GM21786 (cell line): Measurements from ENCODE around the gene ANKRD34A.

Experiments
- ATAC-seq: cut with Tn5 transposase; IDR thresholded peaks from one replicate; pipeline ENCODE4 v1.9.1; 2021; ENCODE audit not compliant: unreplicated experiment

ANKRD34A gene

DNA sequence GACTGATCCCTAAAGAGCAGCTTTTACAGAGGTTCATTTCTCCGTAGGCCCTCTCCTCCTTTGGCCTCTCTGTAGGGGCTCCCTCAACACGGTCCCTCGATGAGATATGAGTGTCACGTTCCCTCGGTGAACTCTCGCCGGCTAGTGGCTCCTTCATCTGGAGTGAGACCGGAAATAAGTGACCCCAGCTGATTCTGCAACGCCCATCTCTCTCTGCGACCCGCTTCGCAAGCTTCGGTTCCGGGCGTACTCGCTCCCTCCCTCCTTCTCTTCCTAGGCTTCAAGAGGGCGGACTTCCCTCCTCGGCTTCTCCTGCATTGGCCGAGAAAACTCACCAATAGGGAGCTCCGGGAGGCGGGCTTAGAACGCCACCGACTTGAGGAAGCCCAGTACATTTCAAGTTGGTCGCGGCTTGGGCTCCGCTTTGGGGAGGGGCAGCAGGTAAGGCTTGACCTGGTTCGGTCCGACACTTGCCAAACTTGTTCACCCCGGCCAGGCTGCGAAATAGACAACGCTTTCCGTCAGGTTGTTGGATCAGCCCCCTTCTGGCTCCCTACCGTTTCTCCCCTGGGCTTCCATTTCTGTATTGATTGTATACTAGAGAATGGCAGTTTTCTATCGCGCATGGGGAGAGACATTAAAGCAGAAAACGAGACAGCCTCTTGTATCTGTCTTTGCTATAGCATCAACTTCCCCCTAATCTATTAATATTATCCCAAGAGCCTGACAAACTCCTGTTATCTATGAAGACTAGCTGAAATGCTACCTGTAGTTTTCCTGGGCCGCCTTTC is at the start of gene ANKRD34A, which contains the start of gene POLR3GL:
Gene ANKRD34A (minus strand): TSS at position 248 of the 791 bp plus-strand sequence. CDS start 2,816 bp downstream, outside the sequence.
Gene POLR3GL (plus strand): TSS at position 363 of the 791 bp plus-strand sequence. CDS start 10,176 bp downstream, outside the sequence.
- ATAC-seq = peak; percentile 93

DNA sequence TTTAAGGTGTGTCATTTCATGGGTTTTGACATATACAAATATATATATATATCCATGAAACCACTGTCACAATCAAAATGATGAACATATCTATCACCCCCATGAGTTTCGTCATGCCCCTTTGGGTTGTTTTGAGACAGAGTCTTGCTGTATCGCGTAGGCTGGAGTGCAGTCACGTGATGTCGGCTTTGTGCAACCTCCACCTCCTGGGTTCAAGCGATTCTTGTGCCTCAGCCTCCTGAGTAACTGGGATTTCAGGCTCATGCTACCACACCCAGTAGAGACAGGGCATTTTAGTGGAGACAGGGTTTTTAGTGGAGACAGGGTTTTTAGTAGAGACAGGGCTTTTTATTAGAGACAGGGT is 49.2 kb upstream of the ANKRD34A start:
- no peak for ATAC-seq

DNA sequence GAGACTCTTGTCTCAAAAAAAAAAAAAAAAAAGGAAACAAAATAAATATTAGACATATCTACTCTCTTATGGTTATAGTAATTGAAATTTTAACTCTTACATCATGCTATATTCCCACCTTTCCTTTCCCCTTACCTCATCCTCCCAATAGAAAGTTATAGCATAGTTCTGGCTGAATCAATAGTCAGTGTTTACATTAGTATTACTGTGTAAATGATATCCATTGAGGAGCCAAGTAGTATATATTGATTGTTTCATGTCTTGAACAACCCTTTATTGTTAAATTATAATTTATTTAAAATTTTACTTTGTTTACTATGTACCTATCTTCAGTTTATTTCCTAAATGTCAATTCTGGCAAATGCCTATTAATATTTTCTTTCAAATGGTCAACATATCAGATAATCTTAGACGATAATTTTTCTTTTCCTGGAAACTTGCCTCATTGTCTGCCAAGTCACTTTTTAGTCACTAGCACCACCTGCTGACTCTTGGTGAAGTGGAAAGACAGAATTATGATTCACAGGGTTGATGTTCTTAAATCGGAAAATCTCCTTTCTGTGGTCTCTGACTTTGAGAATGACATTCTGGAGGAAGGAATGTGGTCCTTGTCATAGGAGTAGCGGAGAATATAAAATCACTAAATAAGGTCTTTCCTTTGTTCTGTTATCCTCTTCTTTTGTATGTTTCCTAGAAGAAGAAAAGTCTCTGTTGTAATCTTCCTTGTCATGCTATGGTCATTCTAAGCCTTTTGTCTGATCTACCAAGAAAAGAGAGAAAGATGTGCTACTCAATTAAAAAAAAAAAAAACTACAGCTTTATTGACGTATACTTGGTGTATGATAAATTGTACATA is 48.6 kb upstream of the ANKRD34A start:
- ATAC-seq = no peak

DNA sequence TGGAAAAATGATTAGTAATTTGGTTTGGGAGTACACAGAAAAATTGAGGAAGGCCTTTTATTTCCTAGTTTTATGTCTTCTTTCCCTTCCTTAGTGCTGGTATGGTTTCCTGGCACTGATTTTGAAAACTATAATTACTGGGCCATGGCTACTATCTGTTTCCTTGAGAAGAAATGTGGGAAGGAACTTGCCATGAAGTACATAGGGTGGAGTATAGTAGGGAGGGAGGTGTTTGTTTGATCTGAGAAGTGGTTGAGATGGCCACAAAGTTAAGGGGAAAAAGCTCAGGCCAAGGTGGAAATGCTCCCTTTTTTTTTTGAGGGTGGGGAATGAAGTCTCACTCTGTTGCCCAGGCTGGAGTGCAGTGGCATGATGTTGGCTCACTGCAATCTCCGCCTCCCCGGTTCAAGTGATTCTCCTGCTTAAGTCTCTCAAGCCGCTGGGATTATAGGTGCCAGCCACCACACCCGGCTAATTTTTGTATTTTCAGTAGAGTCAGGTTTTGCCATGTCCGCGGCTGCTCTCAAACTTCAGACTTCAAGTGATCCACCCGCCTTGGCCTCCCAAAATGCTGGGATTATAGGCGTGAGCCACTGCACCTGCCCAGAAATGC is 45.9 kb upstream of the ANKRD34A start:
- ATAC-seq = no peak

DNA sequence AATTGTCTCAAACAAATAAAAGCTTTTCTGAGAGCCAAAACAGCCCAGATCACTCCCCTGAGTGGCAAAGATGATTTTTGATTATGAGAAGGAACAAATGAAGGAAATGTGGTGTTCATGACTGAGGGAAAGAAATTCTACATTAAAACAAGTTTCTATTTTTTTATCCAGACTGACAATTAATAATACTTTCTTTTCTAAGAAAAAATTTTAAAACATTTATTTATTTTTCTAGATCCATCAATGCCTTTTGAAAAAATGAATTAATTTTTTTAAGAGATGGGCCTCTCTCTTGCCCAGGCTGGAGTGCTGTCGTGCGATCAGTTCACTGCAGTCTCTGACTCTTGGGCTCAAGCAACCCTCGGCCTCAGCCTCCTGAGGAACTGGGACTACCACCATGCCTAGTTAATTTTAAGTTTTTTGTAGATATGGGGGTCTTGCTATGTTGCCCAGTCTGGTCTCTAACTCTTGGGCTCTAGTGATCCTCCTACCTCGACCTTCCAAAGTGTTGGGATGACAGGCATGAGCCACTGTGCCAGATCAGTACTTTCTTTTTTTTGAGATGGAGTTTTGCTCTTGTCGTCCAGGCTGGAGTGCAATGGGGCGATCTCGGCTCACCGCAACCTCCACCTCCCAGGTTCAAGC is 43.2 kb upstream of the ANKRD34A start:
- no peak for ATAC-seq

DNA sequence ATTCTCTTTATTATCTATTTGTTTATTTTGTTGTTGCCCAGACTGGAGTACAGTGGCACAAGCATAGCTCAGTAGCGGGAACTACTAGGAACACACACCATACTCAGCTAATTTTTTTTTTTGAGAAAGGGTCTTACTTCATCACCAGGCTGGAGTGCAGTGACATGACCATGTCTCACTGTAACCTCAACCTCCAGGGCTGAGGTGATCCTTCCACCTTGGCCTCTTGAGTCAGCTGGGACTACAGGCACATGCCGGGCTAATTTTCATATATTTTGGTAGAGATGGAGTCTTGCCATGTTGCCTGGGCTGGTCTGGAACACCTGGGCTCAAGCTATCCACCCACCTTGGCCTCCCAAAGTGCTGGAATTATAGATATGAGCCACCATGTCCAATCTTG is 37.3 kb upstream of the ANKRD34A start:
- ATAC-seq = no peak

DNA sequence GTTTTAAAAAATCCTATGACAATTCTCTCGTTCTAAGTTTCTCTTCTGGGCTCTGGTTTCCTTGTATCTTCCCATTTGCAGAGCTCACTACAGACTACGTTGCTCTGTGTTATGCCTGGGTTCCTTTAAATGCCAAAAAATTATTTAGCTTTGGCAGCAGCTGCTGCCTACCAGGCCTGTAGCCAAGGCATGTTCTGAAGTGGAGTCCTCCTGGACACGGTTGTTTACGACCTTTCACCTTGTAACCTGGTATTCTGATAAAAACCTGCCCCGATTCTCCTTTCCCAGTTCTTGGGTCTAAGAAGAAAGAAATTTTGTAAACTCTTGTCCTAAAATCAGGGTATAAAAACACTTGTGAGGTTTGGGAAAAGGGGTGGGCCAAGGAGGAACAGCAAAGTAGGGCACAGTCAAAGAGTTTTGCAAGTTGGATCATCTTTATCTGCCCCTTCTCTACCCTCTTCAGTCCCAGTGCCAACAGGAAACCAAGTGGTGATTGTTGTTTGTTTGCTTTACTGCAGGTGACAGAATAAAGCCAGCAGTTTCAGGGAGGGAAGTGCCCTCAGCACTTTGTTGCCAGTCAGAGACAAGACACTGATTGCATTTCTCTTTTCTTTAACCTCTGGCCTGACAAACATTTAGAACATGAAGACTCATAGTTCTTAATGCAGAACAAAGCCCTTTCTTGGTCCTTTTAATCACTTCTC is 35.1 kb upstream of the ANKRD34A start:
- ATAC-seq = no peak

DNA sequence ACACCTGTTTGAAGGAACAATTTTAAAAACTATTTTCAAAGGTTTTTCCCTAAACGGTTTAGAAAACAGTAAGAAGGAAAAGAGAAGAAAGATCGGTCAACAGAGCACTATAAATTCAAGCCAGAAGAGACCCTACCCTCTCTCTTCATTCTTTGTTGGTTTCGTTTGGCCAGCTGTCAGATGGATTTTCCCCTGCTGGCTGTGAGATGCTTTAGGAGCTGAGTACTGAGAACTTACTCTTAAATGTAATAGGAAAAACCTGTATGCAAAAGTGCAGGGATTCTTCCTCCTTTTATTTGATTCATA is 33.3 kb upstream of the ANKRD34A start:
- no peak for ATAC-seq

DNA sequence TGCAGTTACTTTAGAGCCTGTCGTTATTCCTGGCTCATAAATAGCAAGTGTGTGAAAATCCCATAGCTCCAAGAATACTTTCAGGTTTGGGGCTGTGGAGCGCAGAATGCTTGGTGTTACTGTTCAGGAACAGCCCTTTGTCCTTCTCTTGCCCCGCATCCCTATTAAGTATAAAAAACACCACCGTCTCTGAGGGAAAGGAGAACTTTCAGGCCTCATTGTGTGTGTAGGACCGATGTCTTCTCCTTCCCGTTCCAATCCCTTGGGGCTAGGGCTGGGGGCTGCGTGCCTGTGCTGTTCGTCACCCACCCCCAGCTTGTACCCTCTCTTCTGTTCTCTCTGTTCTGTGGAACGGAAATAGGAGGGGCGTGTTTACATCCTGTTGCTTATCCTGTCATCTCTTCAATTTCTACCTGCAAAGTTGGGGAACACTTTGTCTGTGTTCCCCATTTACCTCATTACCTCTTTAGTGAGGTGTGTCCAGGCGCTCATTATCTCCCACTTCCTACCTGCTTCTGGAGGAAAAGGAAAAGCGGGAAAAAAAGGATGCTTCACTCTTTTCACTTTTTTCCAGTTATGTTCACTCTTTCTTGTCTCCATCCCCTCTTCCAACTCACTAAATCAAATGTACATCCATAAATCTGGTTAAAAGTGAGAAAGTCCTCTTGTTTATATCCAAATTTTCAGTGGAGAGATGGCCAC is 32.8 kb upstream of the ANKRD34A start:
- peak; percentile 30 for ATAC-seq

DNA sequence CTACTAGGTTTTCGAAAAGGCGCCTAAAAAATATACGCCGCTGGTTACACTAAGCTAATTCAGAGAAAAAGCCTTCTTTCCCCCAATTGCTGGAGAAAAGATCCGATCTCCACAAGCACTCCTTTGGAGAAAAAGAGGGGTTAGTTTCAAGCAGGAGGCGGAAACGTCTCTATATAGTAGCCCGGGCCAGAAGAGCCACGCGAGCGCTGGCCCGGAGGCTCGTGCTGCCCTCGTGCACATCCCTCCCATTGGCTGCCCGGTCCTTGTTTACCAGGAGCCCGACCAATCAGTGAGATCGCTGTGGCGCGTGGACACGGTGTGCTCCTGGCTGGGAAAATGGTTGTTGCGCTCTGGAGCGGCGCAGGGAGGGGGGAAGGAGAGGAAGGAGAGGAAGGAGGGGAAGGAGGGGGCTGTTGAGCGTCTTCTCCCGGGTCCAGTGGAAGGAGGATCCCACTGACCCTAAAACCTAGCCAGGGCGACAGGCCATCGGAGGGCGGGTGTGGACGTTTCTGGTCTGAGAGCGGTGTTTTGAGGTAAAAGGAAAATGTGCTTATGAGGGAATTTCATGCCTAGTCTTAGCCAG is 32.1 kb upstream of the ANKRD34A start, which contains the start of gene TXNIP:
Gene TXNIP (minus strand): TSS at position 147 of the 583 bp plus-strand sequence. CDS start 313 bp downstream, outside the sequence.
- ATAC-seq = peak; percentile 83

DNA sequence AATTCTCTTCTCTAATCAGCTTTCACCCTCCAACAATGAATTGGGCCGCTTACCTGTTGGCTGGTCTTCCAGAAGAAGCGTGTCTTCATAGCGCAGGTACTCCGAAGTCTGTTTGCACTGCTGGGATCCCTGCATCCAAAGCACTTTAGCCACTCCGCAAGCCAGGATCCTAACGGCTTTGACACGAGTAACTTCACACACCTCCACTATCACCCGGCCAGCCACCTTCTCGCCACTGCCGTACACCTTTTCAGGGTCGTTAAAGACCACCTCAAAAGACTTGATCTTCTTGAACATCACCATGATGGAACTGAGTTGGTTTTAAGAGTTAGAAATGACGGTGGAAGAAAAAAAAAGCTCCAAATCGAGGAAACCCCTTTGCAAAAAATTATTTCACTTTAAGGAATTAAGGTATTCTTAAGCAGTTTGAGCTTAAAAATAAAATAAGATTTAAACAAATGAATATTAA is 31.6 kb upstream of the ANKRD34A start:
- no peak for ATAC-seq

DNA sequence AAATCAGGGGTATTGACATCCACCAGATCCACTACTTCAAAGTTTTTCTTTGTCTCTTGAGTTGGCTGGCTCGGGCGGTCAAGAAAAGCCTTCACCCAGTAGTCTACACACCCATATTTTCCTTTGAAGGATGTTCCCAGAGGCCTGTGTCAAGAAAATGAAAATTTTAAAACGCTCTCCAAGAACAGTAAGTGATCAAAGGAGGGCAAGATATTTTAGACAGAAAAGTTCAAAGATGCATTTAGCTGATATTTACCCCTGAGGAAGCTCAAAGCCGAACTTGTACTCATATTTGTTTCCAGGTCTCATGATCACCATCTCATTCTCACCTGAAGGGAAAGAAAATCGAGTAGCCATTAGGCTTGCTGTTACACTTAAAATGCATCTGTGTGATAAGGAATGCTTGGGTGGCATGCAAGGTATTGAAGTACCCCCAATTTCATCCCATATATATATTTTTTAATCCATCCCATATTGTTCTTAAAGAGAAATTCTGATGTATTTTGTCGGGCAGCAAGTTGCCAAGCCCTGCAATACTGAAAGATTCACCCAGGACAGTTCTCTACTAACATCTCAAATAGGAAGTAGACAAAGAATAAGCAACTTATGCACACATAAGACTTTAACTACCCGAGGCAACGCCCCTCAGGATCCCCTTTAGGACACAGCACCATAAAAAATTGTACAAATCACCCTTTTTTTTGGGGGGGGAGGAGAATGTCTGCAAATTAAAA is 30.9 kb upstream of the ANKRD34A start:
- no peak for ATAC-seq

DNA sequence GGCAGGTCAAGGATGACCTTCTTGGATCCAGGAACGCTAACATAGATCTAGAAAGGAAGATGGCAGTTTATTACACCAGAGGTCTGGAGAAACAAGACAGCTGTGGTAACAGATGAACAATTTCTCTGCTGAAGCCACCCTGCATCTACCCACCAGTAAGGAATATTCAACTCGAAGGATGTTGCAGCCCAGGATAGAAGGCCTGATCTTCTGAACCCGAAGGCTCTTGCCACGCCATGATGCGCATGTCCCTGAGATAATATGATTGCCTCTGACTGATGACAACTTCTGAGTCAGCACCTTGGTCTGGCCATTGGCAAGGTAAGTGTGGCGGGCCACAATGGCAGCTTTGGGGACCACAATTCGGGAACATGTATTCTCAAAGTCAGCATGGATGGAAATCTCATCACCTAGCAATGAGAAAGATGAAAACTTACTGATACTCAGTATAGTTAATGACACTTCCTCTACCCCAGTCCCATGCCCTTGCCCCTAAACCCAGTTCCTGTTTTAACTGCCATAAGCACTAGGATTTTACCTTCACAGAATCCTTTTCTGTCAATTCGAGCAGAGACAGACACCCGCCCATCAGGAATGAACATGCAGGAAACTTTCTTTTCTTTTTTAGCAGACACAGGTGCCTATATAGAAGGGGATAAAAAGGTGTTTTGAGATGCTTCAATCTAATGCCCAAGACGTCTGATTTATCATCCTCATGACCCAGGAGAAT is 30.2 kb upstream of the ANKRD34A start:
- no peak for ATAC-seq

DNA sequence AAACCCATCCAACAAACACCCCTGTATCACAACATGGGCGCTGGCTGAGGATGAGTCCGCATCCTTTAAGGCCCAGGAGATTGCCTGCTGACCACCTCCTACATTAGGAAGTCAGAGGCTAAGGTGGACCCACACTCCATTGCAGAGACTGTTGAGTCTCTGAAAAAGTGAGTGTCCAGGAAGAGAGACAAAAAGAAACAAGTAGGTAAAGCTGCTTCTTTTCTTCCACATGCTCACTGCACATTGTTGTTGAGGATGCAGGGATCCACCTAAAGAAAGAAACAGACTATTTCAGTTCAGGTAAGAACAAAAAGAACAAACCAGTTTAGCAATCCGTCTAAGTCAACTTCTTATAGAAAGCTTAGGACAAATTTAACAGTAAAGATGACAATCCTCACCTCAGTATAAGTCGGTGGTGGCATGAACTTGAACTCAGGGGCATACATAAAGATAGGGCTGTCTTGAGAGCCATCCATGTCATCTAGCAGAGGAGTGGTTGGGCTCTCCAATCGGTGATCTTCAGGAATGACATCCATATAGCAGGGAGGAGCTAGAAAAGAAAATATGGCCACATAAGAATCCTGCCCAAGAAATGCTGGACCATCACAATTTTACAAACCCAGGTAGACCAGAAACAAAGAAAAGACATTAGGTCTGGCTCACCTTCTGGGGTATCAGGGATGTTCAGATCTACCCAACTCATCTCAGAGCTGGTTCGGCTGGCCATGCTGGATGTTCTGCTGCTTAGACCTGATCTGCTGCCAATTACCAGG is 29.4 kb upstream of the ANKRD34A start:
- no peak for ATAC-seq

DNA sequence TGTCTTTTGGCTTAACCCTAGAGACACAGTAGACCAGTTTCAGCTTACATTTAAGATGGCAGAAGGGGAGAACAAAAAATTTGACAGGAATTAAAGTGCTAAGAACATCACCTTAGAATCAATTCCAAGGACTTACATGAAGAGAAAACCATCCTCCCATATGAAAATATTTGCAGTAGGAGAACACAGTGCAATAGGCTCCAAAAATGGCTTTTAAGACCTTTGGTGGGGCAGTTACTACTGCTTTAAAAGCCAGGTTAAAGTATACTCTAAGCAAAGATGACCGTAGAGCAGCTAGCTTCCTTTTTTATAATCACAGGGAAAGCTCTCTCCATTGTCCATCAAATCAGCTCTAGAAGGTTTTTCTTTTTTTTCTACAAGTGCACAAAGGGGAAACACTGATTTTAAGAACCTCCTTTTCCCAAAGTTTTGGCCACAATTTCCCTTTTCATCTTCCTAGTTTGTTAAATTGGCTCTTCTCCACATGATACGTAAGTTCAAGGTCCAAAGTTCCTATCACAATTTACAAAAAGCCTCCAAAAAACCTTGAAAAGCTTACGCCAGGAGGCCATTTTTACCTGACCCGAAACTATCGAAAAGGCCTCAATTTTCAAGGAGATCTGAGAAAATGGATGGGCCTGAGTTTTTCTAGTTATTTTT is 28.7 kb upstream of the ANKRD34A start:
- no peak for ATAC-seq

DNA sequence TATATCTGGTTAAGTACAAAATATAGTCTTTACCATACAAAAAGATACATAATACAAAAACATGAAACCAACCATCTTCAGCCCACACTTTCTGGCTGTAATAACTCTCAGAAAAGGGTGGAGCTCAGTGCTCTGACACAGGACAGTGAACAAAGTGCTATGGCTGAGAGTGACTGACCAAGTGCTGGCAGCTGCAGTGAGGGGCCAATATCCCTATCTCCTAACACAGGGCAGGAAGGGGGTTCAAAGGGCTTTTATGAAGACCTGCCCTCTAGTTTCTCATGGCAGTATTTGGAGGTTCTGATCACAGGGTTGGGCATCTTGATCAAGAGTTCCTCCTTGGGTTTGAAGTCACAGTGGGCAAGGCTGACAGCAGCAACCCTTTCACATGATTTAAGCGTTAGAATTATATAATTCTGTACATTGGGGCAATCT is 28.1 kb upstream of the ANKRD34A start:
- ATAC-seq = no peak
